DND-41 (cell line): Measurements from ENCODE around the gene EIPR1.

ENCODE experiments used
- ATAC-seq: fragments of 200-7000 bp; cut with Tn5 transposase; 3 replicates; pipeline ENCODE4 v1.9.1; 2021; ENCODE audit warnings: low read depth; ENCODE audit not compliant: insufficient read depth
- DNase-seq: peaks from one replicate; pipeline ENCODE4 v3.0.0-alpha.2; 2020
- H2AFZ ChIP-seq: 2 replicates; pipeline ENCODE4 v1.6.0; 2012; ENCODE audit warnings: low read depth, low read length
- H3K27ac ChIP-seq: 2 replicates; pipeline ENCODE4 v1.5.1; 2012; ENCODE audit warnings: low read length, inconsistent platforms
- H3K27me3 ChIP-seq: fragments of 200-600 bp; sonication (generic); 2 replicates; pipeline ENCODE4 v1.6.0; 2012; ENCODE audit warnings: low read length, mild to moderate bottlenecking, inconsistent platforms; ENCODE audit not compliant: insufficient read depth, poor library complexity
- H3K36me3 ChIP-seq: 2 replicates; pipeline ENCODE4 v1.5.1; 2012; ENCODE audit warnings: low read length, inconsistent platforms; ENCODE audit not compliant: insufficient read depth
- H3K4me1 ChIP-seq: 2 replicates; pipeline ENCODE4 v1.5.1; 2012; ENCODE audit warnings: mild to moderate bottlenecking, low read length; ENCODE audit not compliant: insufficient read depth
- H3K4me2 ChIP-seq: 2 replicates; pipeline ENCODE4 v1.6.0; 2012; ENCODE audit warnings: mild to moderate bottlenecking, moderate library complexity, low read length, inconsistent platforms; ENCODE audit not compliant: insufficient read depth
- H3K4me3 ChIP-seq, 2 experiments: fragments of 200-600 bp in 1 of 2; shearing (Covaris generic) in 1 of 2; 2 replicates each; pipeline ENCODE4 v1.5.1; 2012 to 2016; ENCODE audit warnings: inconsistent platforms in 2 of 2, low read length in 2 of 2, mild to moderate bottlenecking in 2 of 2, low read depth in 1 of 2, moderate library complexity in 1 of 2
- H3K79me2 ChIP-seq: 2 replicates; pipeline ENCODE4 v1.6.0; 2012; ENCODE audit warnings: low read length, inconsistent platforms; ENCODE audit not compliant: insufficient read depth
- H3K9ac ChIP-seq: 2 replicates; pipeline ENCODE4 v1.6.0; 2012; ENCODE audit warnings: low read depth, mild to moderate bottlenecking, inconsistent platforms, low read length, moderate library complexity
- H3K9me3 ChIP-seq: 2 replicates; pipeline ENCODE4 v1.5.1; 2012; ENCODE audit warnings: low read length, moderate library complexity, mild to moderate bottlenecking, inconsistent platforms; ENCODE audit not compliant: insufficient read depth, severe bottlenecking
- H4K20me1 ChIP-seq: 2 replicates; pipeline ENCODE4 v1.6.0; 2012; ENCODE audit warnings: low read length; ENCODE audit not compliant: insufficient read depth
- EZH2 ChIP-seq: IDR thresholded peaks from 3 replicates; pipeline ENCODE4 v1.6.1; 2012; ENCODE audit warnings: borderline replicate concordance, low read depth, mild to moderate bottlenecking, moderate library complexity, low read length, inconsistent platforms; ENCODE audit not compliant: severe bottlenecking
- TF ChIP-seq, protein P1 (sequence below): IDR thresholded peaks from 2 replicates; pipeline ENCODE4 v1.5.1; 2012; ENCODE audit warnings: borderline replicate concordance, low read length, moderate library complexity, mild to moderate bottlenecking; ENCODE audit not compliant: poor library complexity, severe bottlenecking; ENCODE audit errors: extremely low read depth

The EIPR1 gene

GRCh38 chr2:3317871-3318590 is 59.6 kb downstream of the EIPR1 start:
- H3K27ac ChIP-seq: no peak overlapping the region
- H3K4me2 ChIP-seq: no peak overlapping the region
- H4K20me1 ChIP-seq: no peaks in the 10 kb centered on the region
- no peak overlapping the region for H3K9ac ChIP-seq
- H2AFZ ChIP-seq: no peak overlapping the region
- ATAC-seq: no peak
- H3K4me3 ChIP-seq: no peak overlapping the region
- no peaks in the 10 kb centered on the region for H3K36me3 ChIP-seq
- no peaks in the 10 kb centered on the region for H3K79me2 ChIP-seq
- no peaks in the 10 kb centered on the region for H3K27me3 ChIP-seq
- TF ChIP-seq EZH2: no peak
- TF ChIP-seq, protein P1, sequence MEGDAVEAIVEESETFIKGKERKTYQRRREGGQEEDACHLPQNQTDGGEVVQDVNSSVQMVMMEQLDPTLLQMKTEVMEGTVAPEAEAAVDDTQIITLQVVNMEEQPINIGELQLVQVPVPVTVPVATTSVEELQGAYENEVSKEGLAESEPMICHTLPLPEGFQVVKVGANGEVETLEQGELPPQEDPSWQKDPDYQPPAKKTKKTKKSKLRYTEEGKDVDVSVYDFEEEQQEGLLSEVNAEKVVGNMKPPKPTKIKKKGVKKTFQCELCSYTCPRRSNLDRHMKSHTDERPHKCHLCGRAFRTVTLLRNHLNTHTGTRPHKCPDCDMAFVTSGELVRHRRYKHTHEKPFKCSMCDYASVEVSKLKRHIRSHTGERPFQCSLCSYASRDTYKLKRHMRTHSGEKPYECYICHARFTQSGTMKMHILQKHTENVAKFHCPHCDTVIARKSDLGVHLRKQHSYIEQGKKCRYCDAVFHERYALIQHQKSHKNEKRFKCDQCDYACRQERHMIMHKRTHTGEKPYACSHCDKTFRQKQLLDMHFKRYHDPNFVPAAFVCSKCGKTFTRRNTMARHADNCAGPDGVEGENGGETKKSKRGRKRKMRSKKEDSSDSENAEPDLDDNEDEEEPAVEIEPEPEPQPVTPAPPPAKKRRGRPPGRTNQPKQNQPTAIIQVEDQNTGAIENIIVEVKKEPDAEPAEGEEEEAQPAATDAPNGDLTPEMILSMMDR: no peak
- DNase-seq: no peak
- no peaks in the 10 kb centered on the region for H3K9me3 ChIP-seq
- no peaks in the 10 kb centered on the region for H3K4me1 ChIP-seq

DNA sequence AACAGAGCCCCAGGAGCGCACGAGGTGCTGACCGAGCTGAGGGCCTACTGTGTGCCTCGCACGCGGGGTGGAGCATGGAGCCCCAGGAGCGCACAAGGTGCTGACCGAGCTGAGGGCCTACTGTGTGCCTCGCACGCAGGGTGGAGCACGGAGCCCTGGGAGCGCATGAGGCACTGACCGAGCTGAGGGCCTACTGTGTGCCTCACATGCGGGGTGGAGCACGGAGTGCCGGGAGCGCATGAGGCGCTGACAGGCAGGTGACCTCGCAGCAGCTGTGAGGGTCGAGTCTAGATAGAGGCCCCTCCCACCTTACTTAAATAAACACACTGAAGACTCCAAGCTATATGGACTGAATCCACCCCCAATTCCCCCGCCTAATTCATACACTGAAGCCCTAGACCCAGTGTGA is 60.3 kb downstream of the EIPR1 start:
- no peak for ATAC-seq
- TF ChIP-seq, protein P1: no peak
- no peak for TF ChIP-seq EZH2

GRCh38 chr2:3316456-3317276 is 61.0 kb downstream of the EIPR1 start:
- H3K79me2 ChIP-seq: no peaks in the 10 kb centered on the region
- no peak overlapping the region for H2AFZ ChIP-seq
- no peak overlapping the region for H3K27ac ChIP-seq
- no peak overlapping the region for H3K4me2 ChIP-seq
- no peak overlapping the region for H3K9ac ChIP-seq
- H4K20me1 ChIP-seq: no peaks in the 10 kb centered on the region
- DNase-seq (no peak), ATAC-seq (no peak)
- TF ChIP-seq, protein P1: no peak
- TF ChIP-seq EZH2: no peak
- no peaks in the 10 kb centered on the region for H3K9me3 ChIP-seq
- H3K27me3 ChIP-seq: no peaks in the 10 kb centered on the region
- H3K4me1 ChIP-seq: no peaks in the 10 kb centered on the region
- H3K36me3 ChIP-seq: no peaks in the 10 kb centered on the region
- no peak overlapping the region for H3K4me3 ChIP-seq

More for the DNA sequence above, 60.3 kb downstream of the EIPR1 start:
- Histone ChIP-seq H3K4me1 (no peaks in the 10 kb centered on the region), H3K79me2 (no peaks in the 10 kb centered on the region), H3K27me3 (no peaks in the 10 kb centered on the region), H2AFZ (no peak overlapping the region), H3K9me3 (no peaks in the 10 kb centered on the region), H3K4me3 (no peak overlapping the region), H3K27ac (no peak overlapping the region), H4K20me1 (no peaks in the 10 kb centered on the region), H3K9ac (no peak overlapping the region), H3K4me2 (no peak overlapping the region), H3K36me3 (no peaks in the 10 kb centered on the region)
- no peak for DNase-seq
